GM21723 (cell line): ENCODE data around the gene RPL12.

Experiments
- ATAC-seq: cut with Tn5 transposase; IDR thresholded peaks from one replicate; pipeline ENCODE4 v1.9.1; 2021; ENCODE audit warnings: mild to moderate bottlenecking, moderate library complexity; ENCODE audit not compliant: unreplicated experiment

Gene RPL12

DNA sequence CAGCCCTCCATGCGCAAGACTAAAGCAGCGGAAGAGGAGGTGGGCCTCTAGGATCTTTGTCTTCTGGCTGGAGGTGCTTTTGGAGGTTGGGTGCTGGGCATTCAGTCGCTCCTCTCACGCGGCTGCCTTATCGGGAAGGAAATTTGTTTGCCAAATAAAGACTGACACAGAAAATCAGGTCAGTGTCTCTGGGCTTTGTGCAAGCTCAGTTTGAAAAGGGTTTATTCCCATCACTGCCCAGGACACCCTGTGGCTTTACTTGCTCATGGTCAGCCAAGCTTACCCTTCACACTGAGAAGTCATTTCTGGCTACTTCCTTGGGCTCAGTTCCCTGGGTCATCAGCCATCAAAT is 43.7 kb downstream of the RPL12 start:
- ATAC-seq: no peak

- no peak for ATAC-seq
Measured at GRCh38 chr9:127406799-127407491, 44.3 kb downstream of the RPL12 start.

DNA sequence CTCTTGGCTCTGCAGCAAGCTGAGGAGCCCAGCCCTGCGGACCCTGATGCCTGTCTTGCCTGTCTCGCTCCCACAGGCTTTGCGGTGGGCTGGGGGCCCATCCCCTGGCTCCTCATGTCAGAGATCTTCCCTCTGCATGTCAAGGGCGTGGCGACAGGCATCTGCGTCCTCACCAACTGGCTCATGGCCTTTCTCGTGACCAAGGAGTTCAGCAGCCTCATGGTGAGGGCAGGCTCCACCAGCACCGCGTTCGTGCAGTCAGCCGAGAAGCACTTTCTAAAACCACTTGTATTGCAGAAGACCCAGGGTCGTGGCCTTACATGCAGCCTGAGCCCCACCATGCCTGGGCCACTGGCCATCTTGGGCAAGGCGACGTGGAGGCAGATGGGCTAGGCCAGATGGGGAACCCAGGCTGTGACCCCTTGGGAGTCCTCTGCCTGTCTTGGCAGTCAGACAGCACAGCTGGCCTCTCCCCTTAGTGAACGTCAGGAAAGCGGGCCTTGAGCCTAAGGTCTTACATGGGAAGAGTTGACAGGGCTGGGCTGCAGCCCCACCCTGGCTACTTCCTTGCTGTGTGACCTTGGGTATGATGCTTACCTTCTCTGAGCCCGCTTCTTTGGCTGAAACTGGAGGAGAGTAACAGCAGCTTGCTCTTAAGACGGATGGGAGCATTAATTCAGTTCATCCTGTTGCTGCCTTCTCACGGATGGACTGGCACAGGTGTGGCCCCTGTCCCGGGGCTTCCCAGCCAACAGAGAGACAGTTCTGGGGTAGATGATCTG is 45.7 kb downstream of the RPL12 start:
- no peak for ATAC-seq

DNA sequence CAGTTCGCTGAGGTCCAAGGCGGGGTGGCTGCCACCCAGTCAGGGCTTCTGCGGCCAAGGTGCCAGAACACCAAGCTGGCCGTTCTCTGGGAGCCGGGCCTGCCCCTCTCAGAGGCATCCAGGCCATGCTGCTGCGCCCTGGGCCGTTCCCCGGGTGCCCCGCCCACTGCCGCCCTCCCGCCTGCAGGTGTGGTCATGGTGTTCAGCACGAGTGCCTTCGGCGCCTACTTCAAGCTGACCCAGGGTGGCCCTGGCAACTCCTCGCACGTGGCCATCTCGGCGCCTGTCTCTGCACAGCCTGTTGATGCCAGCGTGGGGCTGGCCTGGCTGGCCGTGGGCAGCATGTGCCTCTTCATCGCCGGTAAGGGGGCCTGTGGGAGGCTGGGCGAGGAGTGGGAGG is 46.6 kb downstream of the RPL12 start:
- ATAC-seq: no peak

- no peak for ATAC-seq
Measured at GRCh38 chr9:127403507-127404192, 47.6 kb downstream of the RPL12 start.

DNA sequence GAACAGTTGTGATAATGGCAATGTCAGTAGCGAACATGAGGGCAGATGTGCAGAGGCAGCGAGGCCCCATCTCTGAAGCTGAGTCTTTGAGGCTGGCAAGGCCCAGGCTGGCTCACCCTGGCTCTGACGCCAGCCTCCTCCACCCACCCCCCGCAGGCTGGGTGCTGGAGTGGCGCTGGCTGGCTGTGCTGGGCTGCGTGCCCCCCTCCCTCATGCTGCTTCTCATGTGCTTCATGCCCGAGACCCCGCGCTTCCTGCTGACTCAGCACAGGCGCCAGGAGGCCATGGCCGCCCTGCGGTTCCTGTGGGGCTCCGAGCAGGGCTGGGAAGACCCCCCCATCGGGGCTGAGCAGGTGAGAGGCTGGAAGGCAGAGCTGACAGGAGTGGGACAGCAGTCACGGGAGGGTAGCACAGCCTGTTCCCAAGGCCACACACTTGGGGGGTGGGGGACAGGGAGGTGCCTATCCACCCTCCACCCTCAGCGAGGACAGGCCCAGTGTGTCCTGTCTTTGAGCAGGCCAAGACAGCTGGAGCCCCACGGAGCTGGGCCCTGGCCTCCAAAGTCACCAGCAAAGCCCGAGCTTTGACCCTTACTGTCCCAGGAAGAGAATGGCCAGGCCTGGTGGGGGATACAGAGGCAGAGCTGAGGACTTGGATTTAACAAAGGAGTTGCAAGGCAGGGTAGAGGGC is 48.7 kb downstream of the RPL12 start:
- ATAC-seq: no peak

DNA sequence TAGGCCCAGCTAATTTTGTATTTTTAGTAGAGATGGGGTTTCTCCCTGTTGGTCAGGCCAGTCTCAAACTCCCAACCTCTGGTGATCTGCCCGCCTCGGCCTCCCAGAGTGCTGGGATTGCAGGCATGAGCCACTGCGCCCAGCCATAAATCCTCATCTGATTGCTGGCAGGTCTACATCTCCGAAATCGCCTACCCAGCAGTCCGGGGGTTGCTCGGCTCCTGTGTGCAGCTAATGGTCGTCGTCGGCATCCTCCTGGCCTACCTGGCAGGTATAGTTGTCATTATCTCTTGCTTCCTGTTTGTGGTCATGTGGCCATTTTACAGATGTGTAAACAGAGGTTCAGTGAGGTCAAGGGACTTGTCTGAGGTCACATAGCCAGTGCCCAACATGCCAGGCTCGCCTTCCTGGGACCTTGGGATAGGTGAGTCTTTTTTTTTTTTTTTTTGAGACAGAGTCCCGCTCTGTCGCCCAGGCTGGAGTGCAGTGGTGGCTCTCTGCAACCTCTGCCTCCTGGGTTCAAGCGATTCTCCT is 51.4 kb downstream of the RPL12 start:
- ATAC-seq: no peak

DNA sequence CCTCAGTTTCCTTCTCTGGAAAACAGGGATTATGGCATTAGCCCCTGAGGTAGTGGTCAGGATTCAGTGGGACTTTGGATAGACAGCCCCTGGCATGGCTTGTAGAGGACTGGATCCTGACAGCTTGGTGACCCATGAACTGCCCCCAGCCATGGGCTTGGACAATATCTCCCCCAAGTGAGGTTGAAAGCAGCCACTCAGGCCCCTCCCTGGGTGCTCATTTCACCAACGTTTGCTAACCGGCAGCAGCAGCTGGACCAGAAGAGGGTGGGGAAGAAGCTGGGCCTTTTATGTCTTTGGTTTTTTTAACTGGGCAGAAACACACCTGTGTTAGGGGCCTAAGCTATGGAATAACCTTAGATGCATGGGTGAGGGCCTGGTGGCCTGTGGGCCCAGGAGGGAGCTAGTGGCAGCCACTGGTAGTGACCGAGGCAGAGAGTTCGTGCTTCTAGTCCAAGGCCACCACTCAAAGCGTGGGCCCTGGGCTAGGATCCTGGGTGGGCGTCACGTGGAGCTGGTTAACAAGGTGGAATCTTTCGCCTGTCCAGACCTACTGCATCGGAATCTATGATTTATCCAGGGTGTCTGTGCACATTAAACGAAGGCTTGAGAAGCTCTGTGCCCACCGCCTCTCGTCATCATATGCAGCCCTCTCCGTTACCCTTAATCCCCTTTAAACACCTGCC is 52.3 kb downstream of the RPL12 start:
- ATAC-seq: no peak

- no peak for ATAC-seq
Measured at GRCh38 chr9:127398275-127398647, 52.9 kb downstream of the RPL12 start.
